ENCODE data around the gene CCDC187.

CCDC187 gene

GRCh38 chr9:136220017-136220729 is 83.7 kb downstream of the CCDC187 start:
- H3K36me3 ChIP-seq (ENCODE audit: control insufficient read depth, insufficient read depth, low read length): peaks cover 52% of the 10 kb centered on the region
- H3K9ac ChIP-seq (ENCODE audit: low read depth, low read length): no peak overlapping the region
- no peaks in the 10 kb centered on the region for H3K9me3 ChIP-seq (ENCODE audit: control insufficient read depth, insufficient read depth, low read length)
- no peaks in the 10 kb centered on the region for H3K4me1 ChIP-seq (ENCODE audit: control insufficient read depth, insufficient read depth, low read length)
- H3K4me3 ChIP-seq (ENCODE audit: low read depth, low read length): no peak overlapping the region
- no peaks in the 10 kb centered on the region for H3K27me3 ChIP-seq (ENCODE audit: control insufficient read depth, insufficient read depth, low read length)
- no peak overlapping the region for H3K27ac ChIP-seq (ENCODE audit: low read depth, low read length)

GRCh38 chr9:136219276-136219675 is 84.6 kb downstream of the CCDC187 start:
- no peak overlapping the region for H3K9ac ChIP-seq (ENCODE audit: low read depth, low read length)
- no peak overlapping the region for H3K4me3 ChIP-seq (ENCODE audit: low read depth, low read length)
- peaks cover 54% of the 10 kb centered on the region for H3K36me3 ChIP-seq (ENCODE audit: control insufficient read depth, insufficient read depth, low read length)
- no peak overlapping the region for H3K27ac ChIP-seq (ENCODE audit: low read depth, low read length)
- no peaks in the 10 kb centered on the region; the same call in 1 of the 2 replicates for H3K9me3 ChIP-seq (ENCODE audit: control insufficient read depth, insufficient read depth, low read length)
- H3K4me1 ChIP-seq (ENCODE audit: control insufficient read depth, insufficient read depth, low read length): no peaks in the 10 kb centered on the region
- no peaks in the 10 kb centered on the region for H3K27me3 ChIP-seq (ENCODE audit: control insufficient read depth, insufficient read depth, low read length)

- no peaks in the 10 kb centered on the region for H3K27me3 ChIP-seq (ENCODE audit: control insufficient read depth, insufficient read depth, low read length)
- no peak overlapping the region for H3K27ac ChIP-seq (ENCODE audit: low read depth, low read length)
- no peaks in the 10 kb centered on the region; the same call in 1 of the 2 replicates for H3K9me3 ChIP-seq (ENCODE audit: control insufficient read depth, insufficient read depth, low read length)
- no peaks in the 10 kb centered on the region for H3K4me1 ChIP-seq (ENCODE audit: control insufficient read depth, insufficient read depth, low read length)
- peaks cover 54% of the 10 kb centered on the region for H3K36me3 ChIP-seq (ENCODE audit: control insufficient read depth, insufficient read depth, low read length)
- H3K4me3 ChIP-seq (ENCODE audit: low read depth, low read length): no peak overlapping the region
- no peak overlapping the region for H3K9ac ChIP-seq (ENCODE audit: low read depth, low read length)
These were observed 85.2 kb downstream of the CCDC187 start for GRCh38 chr9:136218673-136219072.

- Histone ChIP-seq H3K36me3 (ENCODE audit: control insufficient read depth, insufficient read depth, low read length) (peaks cover 54% of the 10 kb centered on the region), H3K27ac (ENCODE audit: low read depth, low read length) (no peak overlapping the region), H3K27me3 (ENCODE audit: control insufficient read depth, insufficient read depth, low read length) (no peaks in the 10 kb centered on the region), H3K9ac (ENCODE audit: low read depth, low read length) (no peak overlapping the region), H3K4me3 (ENCODE audit: low read depth, low read length) (no peak overlapping the region), H3K4me1 (ENCODE audit: control insufficient read depth, insufficient read depth, low read length) (no peaks in the 10 kb centered on the region), H3K9me3 (ENCODE audit: control insufficient read depth, insufficient read depth, low read length) (no peaks in the 10 kb centered on the region; the same call in 1 of the 2 replicates)
These were observed 85.6 kb downstream of the CCDC187 start for GRCh38 chr9:136218271-136218670.

- Histone ChIP-seq H3K9me3 (ENCODE audit: control insufficient read depth, insufficient read depth, low read length) (no peaks in the 10 kb centered on the region; the same call in 1 of the 2 replicates), H3K27ac (ENCODE audit: low read depth, low read length) (no peak overlapping the region), H3K36me3 (ENCODE audit: control insufficient read depth, insufficient read depth, low read length) (peaks cover 53% of the 10 kb centered on the region), H3K4me3 (ENCODE audit: low read depth, low read length) (no peak overlapping the region), H3K9ac (ENCODE audit: low read depth, low read length) (no peak overlapping the region), H3K27me3 (ENCODE audit: control insufficient read depth, insufficient read depth, low read length) (no peaks in the 10 kb centered on the region), H3K4me1 (ENCODE audit: control insufficient read depth, insufficient read depth, low read length) (no peaks in the 10 kb centered on the region)
These were observed 87.2 kb downstream of the CCDC187 start for GRCh38 chr9:136216541-136217244.

GRCh38 chr9:136213733-136214132 is 90.2 kb downstream of the CCDC187 start:
- Histone ChIP-seq H3K4me1 (ENCODE audit: control insufficient read depth, insufficient read depth, low read length) (no peaks in the 10 kb centered on the region), H3K36me3 (ENCODE audit: control insufficient read depth, insufficient read depth, low read length) (peaks cover 50% of the 10 kb centered on the region), H3K9ac (ENCODE audit: low read depth, low read length) (no peak overlapping the region), H3K27ac (ENCODE audit: low read depth, low read length) (no peak overlapping the region), H3K9me3 (ENCODE audit: control insufficient read depth, insufficient read depth, low read length) (no peaks in the 10 kb centered on the region; the same call in 1 of the 2 replicates), H3K4me3 (ENCODE audit: low read depth, low read length) (no peak overlapping the region), H3K27me3 (ENCODE audit: control insufficient read depth, insufficient read depth, low read length) (no peaks in the 10 kb centered on the region)

- no peak overlapping the region for H3K27ac ChIP-seq (ENCODE audit: low read depth, low read length)
- H3K27me3 ChIP-seq (ENCODE audit: control insufficient read depth, insufficient read depth, low read length): no peaks in the 10 kb centered on the region
- no peaks in the 10 kb centered on the region; the same call in 1 of the 2 replicates for H3K9me3 ChIP-seq (ENCODE audit: control insufficient read depth, insufficient read depth, low read length)
- H3K4me1 ChIP-seq (ENCODE audit: control insufficient read depth, insufficient read depth, low read length): no peaks in the 10 kb centered on the region
- peaks cover 55% of the 10 kb centered on the region for H3K36me3 ChIP-seq (ENCODE audit: control insufficient read depth, insufficient read depth, low read length)
- H3K9ac ChIP-seq (ENCODE audit: low read depth, low read length): no peak overlapping the region
- no peak overlapping the region for H3K4me3 ChIP-seq (ENCODE audit: low read depth, low read length)
These were observed 91.4 kb downstream of the CCDC187 start for GRCh38 chr9:136212345-136212950.

- no peak overlapping the region for H3K4me3 ChIP-seq (ENCODE audit: low read depth, low read length)
- H3K36me3 ChIP-seq (ENCODE audit: control insufficient read depth, insufficient read depth, low read length): peaks cover 55% of the 10 kb centered on the region
- no peaks in the 10 kb centered on the region; the same call in 1 of the 2 replicates for H3K27me3 ChIP-seq (ENCODE audit: control insufficient read depth, insufficient read depth, low read length)
- no peak overlapping the region for H3K9ac ChIP-seq (ENCODE audit: low read depth, low read length)
- H3K27ac ChIP-seq (ENCODE audit: low read depth, low read length): no peak overlapping the region
- H3K9me3 ChIP-seq (ENCODE audit: control insufficient read depth, insufficient read depth, low read length): no peaks in the 10 kb centered on the region; the same call in 1 of the 2 replicates
- H3K4me1 ChIP-seq (ENCODE audit: control insufficient read depth, insufficient read depth, low read length): no peaks in the 10 kb centered on the region
These were observed 92.2 kb downstream of the CCDC187 start for GRCh38 chr9:136211441-136212344.

- Histone ChIP-seq H3K27me3 (ENCODE audit: control insufficient read depth, insufficient read depth, low read length) (peaks cover under 1% of the 10 kb centered on the region; the same call in 1 of the 2 replicates), H3K27ac (ENCODE audit: low read depth, low read length) (no peak overlapping the region), H3K36me3 (ENCODE audit: control insufficient read depth, insufficient read depth, low read length) (peaks cover 50% of the 10 kb centered on the region), H3K4me1 (ENCODE audit: control insufficient read depth, insufficient read depth, low read length) (no peaks in the 10 kb centered on the region), H3K9ac (ENCODE audit: low read depth, low read length) (no peak overlapping the region), H3K4me3 (ENCODE audit: low read depth, low read length) (no peak overlapping the region), H3K9me3 (ENCODE audit: control insufficient read depth, insufficient read depth, low read length) (no peaks in the 10 kb centered on the region; the same call in 1 of the 2 replicates)
These were observed 92.9 kb downstream of the CCDC187 start for GRCh38 chr9:136211006-136211405.

- H3K36me3 ChIP-seq (ENCODE audit: control insufficient read depth, insufficient read depth, low read length): peaks cover 42% of the 10 kb centered on the region
These were observed 93.6 kb downstream of the CCDC187 start for GRCh38 chr9:136210276-136210675.

More at GRCh38 chr9:136210276-136210675, 93.6 kb downstream of the CCDC187 start:
- H3K9me3 ChIP-seq (ENCODE audit: control insufficient read depth, insufficient read depth, low read length): no peaks in the 10 kb centered on the region; the same call in 1 of the 2 replicates
- H3K9ac ChIP-seq (ENCODE audit: low read depth, low read length): no peak overlapping the region
- no peak overlapping the region for H3K4me3 ChIP-seq (ENCODE audit: low read depth, low read length)
- peaks cover 8% of the 10 kb centered on the region for H3K27me3 ChIP-seq (ENCODE audit: control insufficient read depth, insufficient read depth, low read length)
- 0 out of 2 replicates have a peak, but pooled peaks cover under 1% of the 10 kb centered on the region for H3K4me1 ChIP-seq (ENCODE audit: control insufficient read depth, insufficient read depth, low read length)
- no peak overlapping the region for H3K27ac ChIP-seq (ENCODE audit: low read depth, low read length)
